GM04503 (cell line): ENCODE measurements around the gene SEMA3D.
A peak's percentile ranks its signal among the peaks of the same experiment; 100 is the strongest.
"Not testable (repeated sequence)": the region's sequence is repeated elsewhere in the genome, so short reads cannot be mapped to it uniquely, and the experiment has no call there.

Experiments used
- DNase-seq: peaks from one replicate; pipeline ENCODE4 v3.0.0-alpha.2; 2012; ENCODE audit warnings: low read depth

Gene SEMA3D

GRCh38 chr7:85030893-85031292 is 156.0 kb downstream of the SEMA3D start:
- peak; percentile 15 for DNase-seq

DNA sequence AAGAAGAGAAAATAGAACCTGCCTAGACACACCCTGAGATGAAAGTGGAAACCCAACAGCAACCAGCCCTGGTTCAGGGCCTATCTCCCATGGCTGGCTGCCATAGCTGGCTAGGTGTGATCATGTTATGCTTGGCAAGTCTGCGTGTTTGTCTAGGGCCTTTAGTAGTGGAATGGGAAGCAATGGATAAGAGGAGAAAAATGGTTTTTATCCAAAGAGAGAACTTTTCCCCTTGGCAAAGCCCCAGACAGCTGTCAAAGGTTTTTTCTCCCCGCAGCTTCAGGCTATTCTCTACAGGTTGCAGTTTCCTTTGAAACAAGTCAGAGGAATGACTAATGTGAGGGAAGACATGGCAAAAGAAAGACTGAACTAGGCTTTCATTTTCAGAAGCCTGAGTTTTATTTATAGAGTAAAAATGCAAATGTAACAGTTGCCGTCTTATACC is 161.5 kb downstream of the SEMA3D start:
- no peak for DNase-seq

GRCh38 chr7:85023916-85024315 is 162.9 kb downstream of the SEMA3D start:
- DNase-seq: no peak

DNA sequence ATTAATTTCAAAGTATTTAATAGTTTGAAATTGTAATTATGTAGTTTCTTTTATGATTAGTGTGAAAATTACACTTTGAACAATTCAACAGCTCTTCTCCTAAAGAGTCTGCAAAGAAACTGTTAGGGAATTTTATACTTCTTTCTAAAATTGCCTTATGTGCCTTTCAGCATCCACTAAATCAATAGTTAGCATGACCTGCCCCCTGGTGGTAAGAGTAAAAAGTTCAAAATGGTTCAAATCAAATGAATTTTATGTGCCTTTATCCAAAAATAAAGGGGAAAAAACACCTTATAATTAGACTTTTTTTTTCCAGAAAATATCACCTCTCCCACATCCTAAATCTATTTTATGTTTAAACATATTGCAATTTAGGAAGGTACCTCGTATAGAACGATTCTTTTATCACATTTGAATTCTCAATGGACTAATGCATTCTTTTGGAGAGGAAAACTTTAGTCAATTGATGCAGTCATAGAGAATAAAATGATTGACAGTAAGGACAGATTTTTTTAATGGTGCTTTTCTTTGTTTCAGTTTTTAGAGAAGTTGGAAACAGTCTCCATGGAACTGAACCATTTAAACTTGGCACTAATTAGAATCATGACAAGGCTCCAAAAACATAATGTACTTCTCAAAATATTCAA is 163.7 kb downstream of the SEMA3D start:
- DNase-seq: no peak

DNA sequence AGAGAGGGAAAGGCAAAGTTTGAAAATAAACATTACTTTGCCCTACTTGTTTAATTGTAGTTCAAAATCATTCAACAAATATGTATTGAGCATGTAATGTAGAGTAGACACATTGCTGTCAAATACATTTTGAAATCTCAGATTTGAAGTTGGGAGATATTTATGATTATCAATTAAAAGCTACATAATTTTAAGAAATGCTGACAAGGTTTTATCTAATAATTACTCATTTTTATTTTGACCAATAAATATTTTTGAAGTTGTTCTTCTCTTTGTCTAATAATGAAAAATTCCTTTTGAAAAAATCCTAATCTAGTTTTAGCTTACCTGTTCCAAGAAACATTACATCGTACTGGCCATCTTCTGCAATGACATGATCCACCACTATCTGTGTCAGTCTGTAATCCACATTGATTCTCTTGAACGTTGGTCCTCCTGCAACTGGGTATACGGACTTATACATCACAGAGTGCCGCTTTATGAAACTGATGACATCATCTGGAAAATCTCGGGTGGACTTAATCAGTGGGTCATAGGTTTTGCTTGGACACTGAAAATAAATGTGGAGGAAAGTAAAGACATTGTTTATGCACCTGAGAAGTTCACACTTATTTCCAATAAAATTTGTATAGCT is 164.7 kb downstream of the SEMA3D start:
- no peak for DNase-seq

DNA sequence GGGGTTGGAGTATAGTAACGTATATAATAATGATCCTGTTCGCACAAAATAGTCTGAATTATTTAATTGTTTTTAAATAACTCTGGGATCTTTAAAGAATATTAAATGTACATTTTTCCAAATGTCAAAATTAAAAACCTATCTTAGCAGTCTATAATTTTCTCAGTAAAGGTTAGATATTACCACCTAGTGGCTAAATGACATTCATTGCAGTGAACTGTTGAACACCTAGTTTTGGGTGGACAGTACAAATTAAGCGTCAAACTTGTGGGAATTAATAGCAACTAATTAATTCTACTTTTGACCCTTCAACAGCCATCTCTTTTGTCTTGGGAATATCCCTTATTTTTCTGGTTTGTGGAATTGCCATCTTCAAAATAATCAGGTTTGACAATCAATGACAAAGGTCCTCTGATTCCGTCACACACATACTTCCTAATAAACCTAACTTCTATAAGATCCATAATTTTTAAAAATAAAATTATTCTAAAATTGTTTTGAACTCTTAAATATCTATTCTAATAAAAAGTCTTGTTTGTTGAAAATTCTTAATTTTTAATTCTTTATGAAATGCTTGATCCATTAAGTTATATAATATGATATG is 165.7 kb downstream of the SEMA3D start:
- DNase-seq: no peak

- DNase-seq: no peak
These were observed 167.1 kb downstream of the SEMA3D start for GRCh38 chr7:85019778-85020177.

DNA sequence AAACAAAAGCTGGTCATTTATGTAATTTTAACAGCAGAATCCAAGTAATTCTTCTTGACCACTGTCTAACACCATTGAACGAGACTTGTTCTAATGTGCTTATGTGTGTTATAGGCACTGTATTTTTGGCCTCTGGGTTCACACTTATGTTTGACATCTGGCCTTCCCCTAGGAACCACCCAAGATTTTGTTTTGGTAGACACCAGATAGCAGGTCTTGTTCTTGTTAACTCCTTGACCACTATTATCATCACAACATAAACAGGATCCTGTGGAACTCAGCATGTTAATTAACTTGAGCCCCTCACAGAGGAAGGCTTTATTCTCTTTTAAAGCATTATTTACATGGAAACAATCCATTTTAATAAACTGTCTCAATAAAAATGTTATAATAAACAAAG is 167.7 kb downstream of the SEMA3D start:
- DNase-seq: no peak

GRCh38 chr7:85018498-85018897 is 168.4 kb downstream of the SEMA3D start:
- DNase-seq: no peak

GRCh38 chr7:85016286-85016685 is 170.6 kb downstream of the SEMA3D start:
- no peak for DNase-seq

- no peak for DNase-seq
These were observed 171.8 kb downstream of the SEMA3D start for GRCh38 chr7:85014936-85015660.

GRCh38 chr7:85011127-85011526 is 175.7 kb downstream of the SEMA3D start:
- DNase-seq: no peak

DNA sequence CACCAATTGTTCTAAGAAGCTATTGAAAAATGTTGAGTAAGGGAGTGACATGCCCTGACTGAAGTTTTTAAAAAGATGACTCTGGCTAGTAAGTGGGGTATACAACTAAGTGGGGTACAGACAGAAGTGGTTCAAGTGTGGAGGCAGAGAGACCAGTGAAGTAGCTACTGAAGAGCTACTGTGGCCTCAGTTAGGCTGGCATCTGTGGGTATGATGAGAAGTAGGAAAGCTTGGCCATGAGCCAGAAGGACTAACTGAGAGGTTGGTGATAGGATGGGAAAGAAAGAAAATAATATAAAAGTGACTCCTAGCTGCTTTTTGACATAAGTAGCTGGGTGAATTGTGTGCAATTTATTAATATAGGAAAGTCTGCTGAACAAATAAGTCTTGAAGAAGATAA is 176.6 kb downstream of the SEMA3D start:
- DNase-seq: no peak

GRCh38 chr7:85006754-85007153 is 180.1 kb downstream of the SEMA3D start:
- DNase-seq: no peak

DNA sequence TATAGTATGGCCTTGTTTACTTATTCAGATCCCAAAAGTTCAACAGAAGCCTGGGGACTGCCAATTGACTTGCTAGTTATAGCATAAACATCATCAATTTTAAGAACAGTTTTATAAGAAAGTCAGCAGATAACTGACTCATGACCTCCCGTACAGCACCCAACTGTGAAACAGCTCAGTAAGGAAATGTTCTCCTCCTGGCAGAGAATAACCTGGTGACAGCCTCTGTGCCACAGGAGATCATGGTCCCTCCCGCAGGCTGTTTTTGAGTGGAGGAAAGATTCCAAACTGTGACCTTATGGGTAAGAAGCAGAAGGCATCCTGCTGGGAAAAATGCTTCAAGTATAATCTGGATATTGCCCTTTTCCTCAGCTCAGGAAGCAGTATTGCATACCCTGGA is 182.5 kb downstream of the SEMA3D start:
- DNase-seq: no peak

- no peak for DNase-seq
These were observed 185.1 kb downstream of the SEMA3D start for GRCh38 chr7:85001495-85002345.

DNA sequence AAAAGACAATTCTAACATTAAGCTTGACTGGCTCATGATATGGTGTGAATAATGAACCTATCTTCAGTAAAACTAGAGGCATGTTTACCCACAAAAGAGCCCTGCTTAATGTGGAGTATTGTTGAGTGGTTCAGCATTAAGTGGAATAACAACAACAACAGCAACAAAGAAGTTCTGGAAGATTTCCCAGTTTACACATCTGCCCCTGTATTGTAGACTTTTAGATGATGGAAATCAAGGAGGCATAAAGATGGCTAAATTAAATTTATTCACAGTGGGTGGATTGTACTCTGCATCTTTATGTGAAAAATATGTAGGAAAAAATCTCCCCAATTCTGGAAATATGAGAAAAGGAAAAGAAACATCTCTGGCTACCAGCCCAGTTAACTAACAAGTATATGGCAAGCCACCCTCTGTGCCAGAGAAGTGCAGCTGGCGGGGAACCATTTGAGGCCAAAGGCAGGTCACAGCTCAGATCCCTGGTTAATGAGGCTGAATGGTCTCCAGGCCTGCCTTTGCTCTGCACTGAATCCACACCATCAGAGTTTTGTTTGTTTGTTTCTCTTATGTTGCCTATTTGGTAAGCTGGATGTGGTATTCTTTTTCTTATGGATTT is 186.0 kb downstream of the SEMA3D start:
- DNase-seq: no peak

DNA sequence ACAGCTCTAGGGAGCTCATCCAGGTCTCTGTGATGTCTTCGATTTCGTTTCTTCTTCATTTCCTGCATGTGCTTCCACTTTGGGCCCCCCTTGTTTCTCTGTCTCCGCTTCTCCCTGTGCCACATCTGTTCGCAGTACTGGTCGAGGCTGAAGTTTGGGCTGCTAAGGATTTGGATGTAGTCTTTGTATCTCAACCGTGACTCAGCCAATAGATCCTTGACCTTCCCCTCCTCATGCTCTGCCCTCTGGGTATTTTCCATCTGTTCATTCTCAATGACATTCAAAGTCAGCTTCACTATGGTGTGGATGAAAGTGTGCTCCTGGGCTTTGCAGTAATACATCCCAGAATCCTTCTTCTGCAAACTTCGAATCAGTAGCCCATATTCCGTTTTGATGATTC is 187.4 kb downstream of the SEMA3D start:
- no peak for DNase-seq

DNA sequence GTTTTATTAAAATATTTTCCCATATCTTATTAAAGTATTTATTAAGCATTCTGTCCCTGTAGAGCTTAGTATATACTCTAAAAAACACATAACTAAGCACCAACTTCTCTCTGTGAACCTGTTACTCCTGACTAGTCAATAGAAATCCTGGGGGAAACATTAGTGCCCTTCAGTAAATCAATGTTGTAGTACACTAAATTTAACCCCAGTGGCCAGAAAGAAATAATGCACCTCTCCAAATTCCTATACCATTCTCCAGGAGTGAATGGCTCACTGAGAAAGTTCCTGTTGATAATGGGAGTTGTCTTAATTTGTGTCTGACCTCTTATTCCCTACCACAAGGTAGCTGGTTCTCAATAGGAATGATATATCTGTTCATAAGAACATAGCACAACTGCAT is 188.2 kb downstream of the SEMA3D start:
- DNase-seq: no peak

GRCh38 chr7:84997626-84998025 is 189.2 kb downstream of the SEMA3D start:
- DNase-seq: no peak

- DNase-seq: not testable (repeated sequence)
These were observed 193.9 kb downstream of the SEMA3D start for GRCh38 chr7:84992954-84993353.
